ENCODE results near the gene ITPKB. TPM values are rescaled to one million over a fixed set of nuclear protein-coding genes. Genes with fewer than 3 reads are reported as not detected.
A peak's percentile ranks its signal among the peaks of the same experiment; 100 is the strongest.
"Not testable (repeated sequence)": the region's sequence is repeated elsewhere in the genome, so short reads cannot be mapped to it uniquely, and the experiment has no call there.

Gene ITPKB
- total RNA-seq, 2 experiments from 2014 or later, result 30.7 to 30.8 TPM

DNA sequence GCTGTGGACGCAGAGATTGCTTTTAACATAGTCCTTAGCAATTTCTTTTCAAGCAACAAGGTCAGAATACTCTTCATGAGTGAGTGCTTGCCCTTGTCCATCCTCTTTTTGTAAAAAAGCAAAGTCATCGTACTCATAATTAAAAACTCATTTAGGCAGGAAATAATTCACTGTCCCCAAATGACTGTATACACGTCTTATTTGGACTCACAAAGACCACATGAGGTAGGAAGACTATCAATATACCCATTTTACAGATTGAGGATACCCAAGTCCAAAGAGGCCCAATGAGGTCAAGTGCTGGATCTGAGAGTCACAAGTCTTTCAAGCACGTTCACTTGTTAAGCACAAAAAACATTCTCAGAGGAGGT is 13.2 kb downstream of the ITPKB start:
- peak overlapping the region; percentile 93 for H3K27ac Mint-ChIP-seq
- H3K4me1 Mint-ChIP-seq, result peaks cover 90% of the 10 kb centered on the region
- H3K36me3 Mint-ChIP-seq, result peaks cover 73% of the 10 kb centered on the region
- no peaks in the 10 kb centered on the region for H3K9me3 Mint-ChIP-seq
- no peaks in the 10 kb centered on the region for H3K27me3 Mint-ChIP-seq
- DNase-seq, result no peak
- H3K4me3 Mint-ChIP-seq, result peak overlapping the region; percentile 74

DNA sequence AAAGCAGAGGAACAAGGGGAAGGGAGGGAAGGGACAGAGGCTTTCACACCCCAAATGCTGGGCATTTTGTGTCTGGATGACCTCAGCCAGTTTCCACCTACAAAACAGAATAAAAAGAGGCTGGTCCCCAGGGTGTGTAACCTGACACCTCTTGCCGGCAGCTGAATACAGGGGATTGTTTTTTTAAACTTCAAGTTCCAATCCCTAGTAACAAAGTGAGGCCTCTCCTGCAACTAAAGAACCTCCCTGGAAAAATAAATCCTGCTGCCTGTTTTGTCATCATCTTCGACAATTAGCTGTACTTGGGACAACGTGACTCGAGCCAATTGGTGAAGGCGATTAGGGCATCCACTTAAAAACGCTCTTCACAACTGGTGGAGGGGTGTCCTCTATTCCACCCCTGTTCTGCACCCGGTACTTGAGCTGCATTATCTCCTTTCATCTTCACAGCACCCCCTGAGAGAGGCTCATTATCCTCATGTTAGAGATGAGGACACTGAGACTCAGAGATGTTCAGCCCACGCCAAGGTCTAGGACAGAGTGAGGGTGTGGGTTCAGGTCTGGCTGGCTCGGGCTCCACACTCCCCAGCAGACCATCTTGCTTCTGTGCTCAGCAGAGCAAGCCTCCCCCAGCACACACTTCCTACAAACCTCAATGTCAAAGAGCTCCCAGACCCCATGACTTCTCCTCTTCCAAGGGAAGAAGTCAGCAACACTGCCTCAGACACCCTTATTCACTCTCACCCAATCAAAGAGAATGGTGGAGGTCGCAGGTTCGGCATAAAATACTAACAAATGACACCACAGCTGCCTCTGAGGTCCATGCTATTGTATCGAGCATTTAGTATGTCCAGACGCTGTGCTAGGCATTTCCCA is 15.2 kb downstream of the ITPKB start:
- Mint-ChIP-seq H3K27ac (peak overlapping the region; percentile 93), H3K9me3 (no peaks in the 10 kb centered on the region), H3K4me3 (peak overlapping the region; percentile 74), H3K27me3 (no peaks in the 10 kb centered on the region), H3K4me1 (peaks cover 89% of the 10 kb centered on the region), H3K36me3 (peaks cover 65% of the 10 kb centered on the region)
- DNase-seq, result no peak

DNA sequence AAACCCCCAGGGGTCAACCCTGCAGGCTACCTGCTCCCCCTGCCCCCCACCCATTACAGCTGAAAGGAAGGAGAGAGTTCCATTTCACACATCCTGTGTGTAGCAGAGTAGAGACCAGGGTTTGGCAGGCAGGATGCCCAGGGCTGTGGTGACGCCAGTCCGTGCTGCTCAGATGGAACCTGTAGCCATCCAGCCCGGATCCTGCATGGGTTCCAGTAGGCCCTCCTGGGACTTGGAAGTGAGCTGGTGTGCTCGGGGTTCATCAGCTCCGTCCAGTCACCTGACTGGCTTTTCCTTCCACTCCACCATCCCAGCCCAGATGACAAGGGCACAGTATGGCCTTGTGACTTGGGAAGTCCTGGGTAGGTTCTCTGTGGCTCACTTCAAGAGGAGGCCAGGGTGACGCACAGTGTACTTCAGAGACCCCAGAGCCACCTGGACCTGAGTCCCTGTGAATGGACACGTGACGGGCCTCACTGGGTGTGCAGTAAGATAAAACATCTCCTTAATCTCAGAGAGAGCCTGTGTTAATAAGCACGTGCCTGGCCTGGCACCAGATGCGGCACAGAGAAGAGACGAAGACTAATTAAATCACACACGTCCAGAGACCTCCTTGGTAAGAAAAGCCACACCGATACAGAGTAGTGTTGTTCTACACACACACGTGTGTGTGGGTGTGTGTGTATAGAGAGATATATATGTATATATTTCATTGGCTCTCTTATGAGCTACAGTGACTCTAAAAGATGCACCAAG is 16.0 kb downstream of the ITPKB start:
- DNase-seq, result no peak
- H3K36me3 Mint-ChIP-seq, result peaks cover 64% of the 10 kb centered on the region
- peak overlapping the region; percentile 93 for H3K27ac Mint-ChIP-seq
- peaks cover 88% of the 10 kb centered on the region for H3K4me1 Mint-ChIP-seq
- H3K4me3 Mint-ChIP-seq, result peak overlapping the region; percentile 71
- H3K27me3 Mint-ChIP-seq, result no peaks in the 10 kb centered on the region
- no peaks in the 10 kb centered on the region for H3K9me3 Mint-ChIP-seq

DNA sequence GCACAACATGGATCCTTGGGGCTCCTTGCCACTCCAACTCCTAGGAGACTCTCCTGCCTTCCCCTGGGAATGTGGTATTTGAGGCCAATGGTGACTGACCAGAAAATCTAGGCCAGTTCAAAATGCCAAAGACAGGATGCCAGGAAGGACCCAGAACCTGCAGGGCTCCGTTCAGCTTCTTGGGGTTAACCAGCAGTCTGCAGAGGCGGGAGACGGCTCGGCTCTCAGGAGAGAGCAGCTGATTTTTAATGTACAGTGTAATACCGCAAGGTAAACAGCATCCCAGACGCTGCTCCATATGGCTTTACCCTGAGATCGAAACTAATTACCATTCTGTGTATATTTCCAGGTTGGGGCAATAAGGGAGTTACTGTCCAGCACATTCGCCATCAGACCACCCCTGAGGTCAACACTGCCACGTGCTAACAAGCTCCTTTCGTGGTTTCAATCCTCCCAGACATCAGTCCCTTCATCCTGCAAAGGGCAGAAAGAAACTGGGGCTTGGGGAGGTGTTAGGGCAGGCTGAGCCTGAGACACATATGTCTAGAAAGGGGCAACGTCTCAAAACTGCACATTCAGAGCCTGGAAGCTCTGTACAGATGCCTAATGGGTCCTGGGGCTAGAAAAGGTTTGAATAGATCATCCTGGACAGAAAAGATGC is 16.7 kb downstream of the ITPKB start:
- Mint-ChIP-seq H3K36me3 (peaks cover 68% of the 10 kb centered on the region), H3K4me3 (peak overlapping the region; percentile 71), H3K4me1 (peaks cover 88% of the 10 kb centered on the region), H3K27ac (peak overlapping the region; percentile 93), H3K9me3 (no peaks in the 10 kb centered on the region), H3K27me3 (no peaks in the 10 kb centered on the region)
- no peak for DNase-seq

DNA sequence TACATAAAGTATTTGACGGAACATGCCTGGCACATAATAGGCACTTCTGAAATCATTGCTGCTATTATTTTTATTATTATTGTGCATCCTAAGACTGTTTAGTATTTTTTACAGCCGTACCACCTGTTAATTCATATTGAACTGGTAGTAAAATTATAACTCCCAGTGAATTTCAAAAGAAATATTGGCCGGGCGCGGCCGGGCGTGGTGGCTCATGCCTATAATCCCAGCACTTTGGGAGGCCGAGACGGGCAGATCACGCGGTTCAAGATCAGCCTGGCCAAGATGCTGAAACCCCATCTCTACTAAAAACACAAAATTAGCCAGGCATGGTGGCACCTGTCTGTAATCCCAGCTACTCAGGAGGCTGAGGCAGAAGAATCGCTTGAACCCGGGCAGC is 18.5 kb downstream of the ITPKB start:
- not testable (repeated sequence) for DNase-seq, H3K4me3 Mint-ChIP-seq, H3K27me3 Mint-ChIP-seq, H3K9me3 Mint-ChIP-seq
- Mint-ChIP-seq H3K27ac (peak overlapping the region; percentile 88), H3K4me1 (peaks cover 85% of the 10 kb centered on the region), H3K36me3 (peaks cover 64% of the 10 kb centered on the region)

DNA sequence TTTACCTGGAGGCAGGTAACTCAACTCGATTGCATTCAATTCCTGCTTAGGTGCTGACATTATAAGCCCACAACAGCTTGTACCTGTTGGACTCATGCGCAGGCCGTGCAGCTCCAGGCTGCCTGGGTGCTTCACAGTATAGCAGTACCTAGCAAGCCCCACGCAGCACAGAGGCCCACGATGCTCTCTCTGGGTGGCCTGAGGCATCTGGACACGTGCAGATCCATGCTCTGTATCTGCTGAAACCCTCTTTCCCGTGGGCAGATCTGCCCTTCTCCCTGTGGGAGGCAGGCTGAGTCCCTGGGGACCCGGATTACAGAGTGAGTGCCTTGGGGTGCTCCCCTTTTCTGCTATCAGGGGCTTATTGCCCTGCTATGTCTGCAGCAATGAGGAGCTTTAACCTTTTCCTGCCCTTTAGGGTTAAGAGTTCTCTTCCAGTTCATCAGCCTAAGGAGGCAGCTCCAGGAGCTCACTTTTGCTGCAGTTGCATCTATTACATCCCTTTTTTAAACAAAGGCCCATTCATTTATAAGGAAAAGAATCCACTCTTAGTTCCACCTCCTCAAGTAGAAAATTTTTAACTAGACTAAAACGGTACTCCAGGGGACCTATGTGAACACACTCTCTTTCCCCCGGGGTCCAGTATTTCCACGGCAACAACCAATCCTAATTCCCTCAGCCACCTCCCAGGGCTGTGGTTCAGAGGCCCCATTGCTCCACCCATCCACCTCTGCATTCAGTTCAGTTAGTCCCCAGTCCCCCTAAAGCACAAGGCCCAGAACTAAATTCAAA is 19.3 kb downstream of the ITPKB start:
- H3K4me3 Mint-ChIP-seq, result no peak overlapping the region
- DNase-seq, result no peak
- no peaks in the 10 kb centered on the region for H3K9me3 Mint-ChIP-seq
- H3K27me3 Mint-ChIP-seq, result no peaks in the 10 kb centered on the region
- peaks cover 85% of the 10 kb centered on the region for H3K4me1 Mint-ChIP-seq
- peak overlapping the region; percentile 88 for H3K27ac Mint-ChIP-seq
- peaks cover 63% of the 10 kb centered on the region for H3K36me3 Mint-ChIP-seq

DNA sequence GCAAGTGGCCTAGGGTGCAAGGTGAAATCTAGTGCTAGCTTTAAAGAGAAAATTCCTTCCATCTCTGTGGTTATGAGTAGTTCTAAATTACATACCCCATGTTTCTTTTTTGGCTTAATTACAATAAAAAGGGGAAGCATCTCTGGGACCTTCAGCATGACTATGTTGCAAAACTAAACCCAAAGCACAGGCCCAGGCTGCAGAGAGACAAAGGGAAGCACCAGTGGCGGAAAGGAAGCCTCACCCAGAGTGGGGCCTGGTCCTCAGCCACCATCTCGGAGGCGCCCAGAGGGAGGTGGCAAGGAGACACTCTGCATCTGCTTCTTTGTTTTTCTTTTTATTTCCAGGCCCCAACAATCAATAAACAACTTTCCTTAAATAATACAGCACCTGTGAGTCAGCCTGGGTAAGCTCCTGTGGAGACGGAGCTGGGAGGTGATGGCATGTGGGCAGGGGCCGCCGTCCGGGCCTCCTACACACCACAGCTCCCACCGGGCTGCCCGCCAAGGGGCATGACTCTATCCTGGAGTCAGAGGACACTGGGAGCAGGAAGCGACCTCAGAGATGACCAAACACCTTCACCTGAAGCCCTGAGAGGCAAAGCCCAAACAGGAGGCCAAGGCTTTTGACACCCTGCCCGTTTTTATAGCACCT is 21.7 kb downstream of the ITPKB start:
- Mint-ChIP-seq H3K27me3 (no peaks in the 10 kb centered on the region), H3K36me3 (peaks cover 68% of the 10 kb centered on the region), H3K4me3 (peak overlapping the region; percentile 30), H3K27ac (peak overlapping the region; percentile 88), H3K4me1 (peaks cover 84% of the 10 kb centered on the region), H3K9me3 (peaks cover 10% of the 10 kb centered on the region)
- DNase-seq, result no peak

DNA sequence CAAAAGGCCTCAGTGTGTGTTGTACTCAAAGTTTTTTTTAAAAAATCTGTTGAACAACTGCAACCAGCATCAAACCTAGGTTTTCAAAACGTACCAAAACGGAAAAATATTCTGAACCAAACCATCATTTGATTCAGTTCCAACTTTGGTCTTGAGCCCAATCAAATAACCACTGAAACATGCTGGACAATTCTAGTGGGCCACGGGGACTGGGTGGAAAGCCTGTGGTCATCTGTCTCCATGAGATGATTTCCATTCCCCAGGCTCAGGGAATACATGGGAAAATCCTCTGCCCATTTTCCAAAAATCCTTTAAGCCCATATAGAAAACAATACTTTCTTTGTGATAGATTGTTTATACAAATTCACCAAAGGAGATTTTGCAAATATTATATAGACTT is 22.5 kb downstream of the ITPKB start:
- Mint-ChIP-seq H3K9me3 (peaks cover 10% of the 10 kb centered on the region), H3K36me3 (peaks cover 60% of the 10 kb centered on the region), H3K27ac (peak overlapping the region; percentile 88), H3K4me1 (peaks cover 85% of the 10 kb centered on the region), H3K27me3 (no peaks in the 10 kb centered on the region), H3K4me3 (peak overlapping the region; percentile 30)
- DNase-seq, result no peak

DNA sequence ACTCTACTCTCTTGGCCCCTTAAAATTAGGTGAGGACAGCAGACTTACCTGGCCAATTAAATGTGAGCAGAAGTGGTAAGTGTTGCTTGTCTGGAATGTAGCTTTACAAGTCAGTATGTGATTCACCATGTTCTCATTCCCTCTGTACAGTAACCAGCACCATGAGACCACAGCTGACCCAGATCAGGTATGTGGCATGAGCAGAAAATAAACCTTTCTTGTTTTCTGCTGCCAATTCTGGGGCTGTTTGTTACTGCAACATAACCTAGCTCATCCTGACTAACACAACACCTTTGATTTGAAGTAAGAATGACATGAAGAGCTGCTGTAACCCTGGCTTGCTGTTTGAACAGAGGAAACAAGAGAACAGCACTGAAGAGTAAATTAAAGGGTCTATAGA is 24.9 kb downstream of the ITPKB start:
- Mint-ChIP-seq H3K27ac (peak overlapping the region; percentile 98), H3K4me1 (peaks cover 91% of the 10 kb centered on the region), H3K9me3 (peaks cover 10% of the 10 kb centered on the region), H3K27me3 (no peaks in the 10 kb centered on the region), H3K4me3 (no peak overlapping the region), H3K36me3 (peaks cover 59% of the 10 kb centered on the region)
- no peak for DNase-seq

DNA sequence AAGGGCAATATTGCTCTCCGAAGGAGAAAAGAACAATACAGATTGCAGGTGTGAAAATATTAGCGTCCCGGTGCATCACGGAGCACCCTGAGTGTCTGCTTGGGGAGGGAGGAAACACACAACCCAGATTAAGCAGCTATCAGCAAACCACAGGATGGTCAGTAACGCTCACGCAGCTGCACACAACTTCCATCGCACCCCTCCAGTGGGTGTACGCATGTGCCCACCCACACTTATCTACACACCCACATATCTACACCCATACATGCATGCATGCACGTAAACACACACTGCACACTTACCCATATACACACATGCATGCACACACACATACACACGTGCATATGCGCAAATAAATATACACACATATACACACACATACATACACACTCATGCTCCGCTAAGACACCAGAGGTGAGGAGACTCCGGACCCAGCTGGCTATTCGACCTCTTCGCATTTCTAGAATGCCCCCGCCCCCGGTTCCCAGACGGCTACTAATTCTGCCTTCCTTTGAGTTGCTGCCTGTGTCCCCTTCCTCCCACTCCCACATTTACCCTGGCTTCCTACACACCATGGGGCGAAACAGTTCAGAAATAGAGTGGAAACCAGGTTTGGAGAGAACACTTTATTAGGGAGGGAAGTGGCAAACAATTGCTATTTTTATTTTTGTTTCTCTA is 26.2 kb downstream of the ITPKB start:
- H3K36me3 Mint-ChIP-seq, result peaks cover 53% of the 10 kb centered on the region
- no peak for DNase-seq
- no peaks in the 10 kb centered on the region for H3K27me3 Mint-ChIP-seq
- H3K4me3 Mint-ChIP-seq, result peak overlapping the region; percentile 26
- H3K27ac Mint-ChIP-seq, result peak overlapping the region; percentile 98
- peaks cover 10% of the 10 kb centered on the region for H3K9me3 Mint-ChIP-seq
- peaks cover 92% of the 10 kb centered on the region for H3K4me1 Mint-ChIP-seq

DNA sequence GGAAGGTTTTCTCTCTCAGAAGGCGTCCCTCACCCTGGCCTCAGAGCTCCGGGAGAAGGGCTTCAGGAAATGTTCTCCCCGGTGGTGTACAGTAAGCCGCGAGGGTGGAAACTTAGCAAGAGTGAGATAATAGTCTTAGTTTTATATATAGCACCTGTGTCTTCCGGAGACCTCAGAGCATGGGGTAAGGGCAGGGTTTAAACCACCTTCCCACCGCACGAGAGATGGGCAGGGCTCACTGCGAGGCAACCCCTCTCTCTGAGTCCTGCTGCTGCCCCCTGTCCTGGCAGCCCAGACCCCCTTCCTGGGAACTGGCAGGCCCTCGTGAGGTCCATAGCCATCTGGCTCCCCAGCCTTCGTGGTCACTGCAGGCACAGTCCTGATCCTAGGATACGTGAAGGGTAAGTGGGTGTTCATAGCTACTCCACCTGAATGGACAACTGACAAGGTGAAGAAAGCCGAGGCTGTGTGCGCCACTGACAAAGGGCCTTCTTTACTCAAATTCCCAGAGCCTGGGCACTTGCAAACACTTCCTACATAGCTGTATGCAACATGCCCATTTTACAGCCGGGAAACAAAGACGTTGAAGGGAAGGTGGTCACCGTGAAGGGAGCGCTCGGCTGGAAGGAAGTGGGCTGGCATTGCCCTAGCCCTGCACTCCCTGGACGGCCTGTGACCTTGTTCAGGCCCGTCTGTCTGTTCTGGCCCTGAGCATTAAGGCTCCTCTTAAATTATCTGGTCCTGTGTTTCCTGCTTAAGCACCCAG is 26.9 kb downstream of the ITPKB start:
- peaks cover 53% of the 10 kb centered on the region for H3K36me3 Mint-ChIP-seq
- H3K27ac Mint-ChIP-seq, result peak overlapping the region; percentile 98
- peaks cover 91% of the 10 kb centered on the region for H3K4me1 Mint-ChIP-seq
- peak; percentile 73 for DNase-seq
- H3K9me3 Mint-ChIP-seq, result peaks cover 10% of the 10 kb centered on the region
- H3K27me3 Mint-ChIP-seq, result no peaks in the 10 kb centered on the region
- peak overlapping the region; percentile 26 for H3K4me3 Mint-ChIP-seq

DNA sequence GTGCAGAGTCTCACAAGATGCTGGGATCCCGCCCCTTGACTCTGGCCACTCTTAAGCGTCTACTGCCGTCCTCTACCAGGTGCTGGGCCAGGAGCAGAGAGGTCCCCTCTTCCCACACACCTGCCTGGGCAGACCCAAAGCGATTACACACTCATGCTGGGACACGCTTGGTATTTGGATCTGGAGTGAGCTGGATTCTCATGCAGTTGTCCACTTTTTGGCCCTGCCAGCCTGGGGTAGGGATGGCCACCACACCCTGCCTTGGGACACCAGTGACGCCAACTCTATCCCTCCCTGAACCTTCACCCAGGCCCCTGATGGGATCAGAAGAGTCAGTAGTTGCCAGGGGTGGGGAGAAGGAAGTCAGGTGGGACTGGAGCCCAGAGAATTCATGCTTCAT is 28.6 kb downstream of the ITPKB start:
- H3K36me3 Mint-ChIP-seq, result peaks cover 54% of the 10 kb centered on the region
- H3K4me1 Mint-ChIP-seq, result peaks cover 86% of the 10 kb centered on the region
- peak overlapping the region; percentile 71 for H3K4me3 Mint-ChIP-seq
- no peak for DNase-seq
- peak overlapping the region; percentile 98 for H3K27ac Mint-ChIP-seq
- no peaks in the 10 kb centered on the region for H3K27me3 Mint-ChIP-seq
- H3K9me3 Mint-ChIP-seq, result peaks cover 10% of the 10 kb centered on the region

DNA sequence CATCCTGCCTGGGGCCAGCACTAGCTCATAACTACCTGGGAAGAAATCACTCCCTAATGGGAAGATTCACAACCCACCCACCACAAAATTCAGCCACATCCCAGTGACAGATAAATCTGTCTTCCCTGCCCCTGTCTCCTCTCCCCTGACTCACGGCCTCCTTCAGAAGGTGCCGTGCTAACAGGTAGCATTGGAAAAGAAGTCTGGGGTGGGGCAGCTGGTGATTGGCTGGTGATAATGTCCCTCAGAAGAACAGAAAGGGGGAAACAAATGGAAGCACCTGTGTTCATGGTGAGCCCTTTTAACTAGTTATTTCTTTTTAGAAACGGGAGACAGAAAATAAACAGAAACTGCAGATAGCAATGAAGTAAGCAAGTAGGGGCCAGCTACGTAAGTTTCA is 29.1 kb downstream of the ITPKB start:
- DNase-seq, result no peak
- peak overlapping the region; percentile 71 for H3K4me3 Mint-ChIP-seq
- peaks cover 54% of the 10 kb centered on the region for H3K36me3 Mint-ChIP-seq
- peaks cover 86% of the 10 kb centered on the region for H3K4me1 Mint-ChIP-seq
- peaks cover 10% of the 10 kb centered on the region for H3K9me3 Mint-ChIP-seq
- H3K27me3 Mint-ChIP-seq, result no peaks in the 10 kb centered on the region
- H3K27ac Mint-ChIP-seq, result peak overlapping the region; percentile 98

All from activated naive CD8-positive, alpha-beta T cell treated with anti-CD3 and anti-CD28 coated beads for 36 hours (primary cell).